HG03558 (cell line): ENCODE data around the gene FH.

ENCODE experiments used
- ATAC-seq: cut with Tn5 transposase; IDR thresholded peaks from one replicate; pipeline ENCODE4 v1.9.1; 2021; ENCODE audit warnings: moderate number of reproducible peaks; ENCODE audit not compliant: unreplicated experiment; ENCODE audit errors: extremely low read depth

Gene FH

DNA sequence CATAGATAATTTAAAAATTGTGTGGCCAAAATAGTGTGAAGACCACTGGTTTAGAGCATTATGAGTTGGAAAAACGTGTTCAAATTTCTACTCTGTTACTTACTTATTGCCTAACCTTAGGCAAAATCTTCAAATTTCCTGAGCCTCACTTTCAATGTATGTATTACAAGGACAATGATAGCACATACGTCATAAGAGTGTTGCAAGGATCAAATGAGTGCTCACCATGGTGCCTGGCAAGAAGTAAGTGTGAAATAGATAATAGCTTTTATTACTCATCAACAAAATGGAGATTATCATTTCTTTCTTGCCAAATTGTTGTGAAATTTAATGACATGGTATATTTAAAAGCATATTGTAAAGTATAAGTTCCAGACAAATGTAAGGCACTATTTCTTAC is 57.2 kb downstream of the FH start:
- ATAC-seq = no peak

GRCh38 chr1:241460098-241460873 is 59.3 kb downstream of the FH start:
- no peak for ATAC-seq

- no peak for ATAC-seq
Observed at GRCh38 chr1:241459186-241459802, 60.3 kb downstream of the FH start.

DNA sequence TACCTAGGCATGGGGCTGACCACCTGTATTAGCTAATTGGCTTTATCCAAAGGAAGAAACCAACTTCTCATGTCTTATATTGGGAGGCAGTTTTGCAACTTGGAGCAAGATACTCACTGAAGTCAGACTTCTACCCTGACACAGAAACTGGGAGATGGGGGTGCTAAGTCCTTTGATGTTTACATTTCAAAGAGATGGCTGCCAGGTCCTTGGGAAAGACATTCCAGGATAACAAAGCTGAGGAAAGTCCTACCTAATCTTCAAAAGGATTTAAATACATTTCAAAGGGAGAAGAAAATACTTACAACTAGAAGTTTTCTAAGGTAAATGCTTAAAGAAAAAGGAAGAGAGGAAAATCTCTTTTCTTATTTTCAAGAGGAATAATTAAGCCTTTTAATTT is 62.1 kb downstream of the FH start:
- no peak for ATAC-seq

GRCh38 chr1:241456743-241457142 is 62.8 kb downstream of the FH start:
- ATAC-seq = no peak

GRCh38 chr1:241453732-241454131 is 65.8 kb downstream of the FH start:
- ATAC-seq = no peak

GRCh38 chr1:241451956-241452355 is 67.6 kb downstream of the FH start:
- no peak for ATAC-seq
